Kasumi-1 (cell line): ENCODE results near the gene DCTD.

Experiments
- DNase-seq, 2 experiments: peaks; one replicate each; lab custom pipeline; 2025; lab: John Stamatoyannopoulos, UW

The DCTD gene

DNA sequence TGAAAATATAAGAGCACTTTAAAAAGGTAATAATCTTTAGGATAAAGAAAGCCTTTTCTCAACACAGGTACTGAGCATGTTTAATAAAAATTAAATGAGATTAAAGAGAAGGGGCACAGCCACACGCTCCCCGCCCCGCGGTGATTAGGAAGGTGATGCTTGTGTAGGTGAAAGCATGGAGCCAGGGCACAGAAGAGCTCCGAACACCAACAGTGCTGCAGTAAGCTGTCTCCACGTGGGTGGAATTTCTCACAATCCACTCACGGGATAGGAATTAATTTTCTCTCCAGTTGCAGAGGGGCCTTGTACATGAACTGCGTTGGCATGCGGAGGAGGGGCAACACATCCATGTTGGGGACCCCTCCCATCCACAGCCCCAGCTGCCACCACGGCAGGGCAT lies 27.0 kb downstream of the DCTD start:
- DNase-seq, result no peak

DNA sequence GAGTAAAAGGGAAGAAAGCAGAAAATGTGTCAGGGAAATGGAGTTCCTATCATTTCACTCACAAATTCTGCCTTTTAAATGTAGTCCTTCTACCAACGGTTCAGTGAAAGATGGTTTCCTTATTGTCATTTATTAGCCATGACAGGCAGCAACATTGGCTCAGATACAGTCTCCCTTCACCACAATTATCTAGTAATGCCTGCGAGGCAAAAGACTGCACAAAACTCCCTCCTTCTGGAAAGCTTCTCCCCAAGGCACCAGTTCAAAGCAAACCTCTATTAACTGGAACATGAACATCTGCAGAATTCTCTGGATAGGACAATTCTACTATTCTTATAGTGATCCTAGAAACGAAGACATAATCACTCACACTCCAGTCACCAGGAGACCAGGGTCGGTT lies 28.3 kb downstream of the DCTD start:
- no peak for DNase-seq

DNA sequence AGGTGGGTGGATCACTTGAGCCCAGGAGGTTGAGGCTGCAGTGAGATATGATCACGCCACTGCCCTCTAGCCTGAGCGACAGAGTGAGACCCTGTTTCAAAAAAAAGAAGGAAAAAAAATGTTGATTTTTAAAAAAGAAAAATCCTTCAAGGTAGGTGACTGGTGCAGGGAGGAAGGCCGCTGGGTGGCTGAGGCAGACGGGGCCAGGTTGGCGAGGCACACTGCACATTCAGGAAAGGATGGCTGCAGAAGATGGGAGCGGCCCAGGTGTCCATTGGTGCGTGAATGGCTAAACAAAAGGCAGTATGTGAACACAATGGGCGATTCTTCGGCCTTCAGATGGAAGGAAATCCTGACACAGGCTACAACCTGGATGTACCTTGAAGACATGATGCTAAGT lies 30.4 kb downstream of the DCTD start:
- no peak for DNase-seq

DNA sequence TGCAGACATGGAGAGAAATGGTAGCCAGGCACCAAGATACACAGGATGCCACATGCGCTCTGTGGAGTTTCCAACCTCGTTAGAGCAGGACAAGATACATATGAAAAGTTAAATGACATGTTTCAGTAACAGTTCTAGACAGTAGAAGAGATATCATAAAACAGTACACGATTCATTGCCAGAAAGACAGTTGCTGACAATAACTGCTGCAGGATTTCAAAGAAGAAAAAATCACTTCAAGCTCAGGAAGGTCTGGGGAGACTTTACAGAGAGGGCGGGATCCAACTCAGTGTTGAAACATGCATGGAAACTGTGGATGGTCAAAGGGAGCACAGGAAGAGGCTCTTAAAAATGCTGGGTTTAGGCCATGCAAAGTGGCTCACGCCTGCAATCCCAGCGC lies 31.0 kb downstream of the DCTD start:
- no peak for DNase-seq

DNA sequence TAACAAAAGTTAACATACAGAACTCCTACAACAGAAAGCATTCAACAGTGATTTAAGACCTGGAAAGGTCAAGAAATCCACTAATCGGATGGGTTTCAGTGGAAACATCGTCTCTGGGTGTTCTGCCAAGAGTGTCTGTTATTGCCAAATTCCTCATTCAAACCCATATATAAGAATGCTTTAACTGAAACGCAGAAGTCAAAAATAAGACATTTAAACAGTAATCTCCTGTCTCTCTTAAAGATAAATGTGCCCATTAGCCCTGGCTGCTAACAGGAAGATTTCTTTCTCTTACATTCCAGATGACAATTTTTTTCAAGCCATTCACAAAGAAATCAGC lies 31.5 kb downstream of the DCTD start:
- no peak for DNase-seq

DNA sequence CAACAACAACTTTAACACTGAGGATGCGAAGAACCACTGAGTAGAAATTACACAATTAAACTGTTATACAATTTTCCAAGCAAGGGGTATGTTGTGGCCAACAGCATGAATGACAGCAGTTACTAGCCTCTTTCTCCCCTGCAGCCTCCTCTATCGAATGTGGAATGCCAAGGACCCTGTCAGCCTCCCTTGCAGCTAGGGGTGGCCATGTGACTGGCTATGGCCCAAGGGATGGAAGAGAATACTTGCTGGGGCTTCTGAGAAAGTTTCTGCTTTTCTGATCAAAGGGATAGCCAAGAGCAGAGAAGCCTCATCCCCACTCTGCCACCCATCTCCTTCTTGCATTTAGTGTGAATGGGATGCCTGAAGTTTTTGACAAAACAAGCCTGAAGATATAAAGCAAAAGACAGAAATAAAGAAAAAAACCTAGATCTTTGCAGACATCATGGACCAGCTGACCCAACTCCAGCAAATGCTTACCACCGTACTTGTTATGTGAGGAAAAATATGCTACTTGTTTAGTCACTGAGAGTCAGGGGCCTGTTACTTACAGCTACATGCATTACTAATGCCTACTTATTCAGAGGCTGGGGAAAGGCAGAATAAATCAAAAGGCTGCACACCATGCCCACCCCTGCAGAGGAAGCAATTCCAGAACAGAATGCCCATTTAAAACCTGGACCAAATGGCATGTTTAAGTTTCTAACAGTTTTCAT lies 32.0 kb downstream of the DCTD start:
- no peak for DNase-seq

DNA sequence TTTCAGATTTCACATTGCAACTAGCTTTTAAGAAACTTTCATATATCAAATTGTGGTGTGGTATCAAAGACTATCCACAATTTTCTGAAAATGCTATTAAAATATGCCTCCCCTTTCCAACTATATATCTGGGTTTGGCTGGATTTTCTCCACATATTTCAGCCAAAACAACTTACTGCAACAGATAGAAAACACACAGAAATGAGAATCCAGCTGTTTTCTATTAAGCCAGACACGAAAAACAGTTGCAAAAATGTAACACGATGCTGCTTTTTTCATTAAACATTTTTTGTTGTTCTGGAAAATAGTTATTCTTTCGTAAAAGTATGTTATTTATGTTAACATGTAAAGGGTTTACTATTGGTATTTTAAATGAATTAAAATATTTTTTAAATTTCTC lies 33.1 kb downstream of the DCTD start:
- no peak for DNase-seq

DNA sequence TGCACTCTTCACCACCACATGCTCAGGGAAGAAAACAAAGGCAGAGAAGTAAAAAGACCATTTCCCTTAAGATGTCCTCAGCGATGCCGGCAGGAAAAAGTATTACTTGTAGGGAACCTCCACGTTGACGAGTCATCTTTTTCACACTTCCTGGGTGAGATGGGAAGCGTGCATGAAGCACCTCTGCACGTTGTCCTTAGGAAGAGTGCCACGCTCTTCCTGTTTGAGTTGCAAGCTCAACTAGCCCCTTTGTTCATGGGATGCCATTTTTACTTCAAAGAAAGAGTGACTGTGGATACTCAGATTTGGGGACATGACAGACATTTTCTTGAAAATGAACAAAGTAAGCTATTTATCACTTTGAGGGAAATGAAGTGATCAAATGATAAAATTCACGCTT lies 33.8 kb downstream of the DCTD start:
- DNase-seq, result no peak

DNA sequence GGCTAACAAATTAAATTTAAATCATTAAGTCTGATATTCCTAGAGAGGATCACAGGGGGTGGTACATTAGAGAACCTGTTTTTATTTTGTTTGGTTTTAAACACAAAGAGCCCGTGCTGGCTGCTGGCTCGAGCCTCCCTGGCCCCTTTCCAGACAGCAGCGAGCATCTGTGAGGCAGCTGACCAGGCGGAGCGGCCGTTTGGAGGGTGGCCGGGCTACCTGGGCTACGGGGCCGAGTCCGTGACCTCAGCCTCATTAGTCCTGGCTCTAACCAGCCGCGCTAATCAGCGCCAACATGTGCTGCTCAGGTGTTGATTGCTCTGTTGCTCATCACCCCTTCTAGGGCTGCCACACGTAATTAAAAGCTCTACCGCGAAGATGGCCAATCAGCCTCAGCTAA lies 35.3 kb downstream of the DCTD start:
- no peak for DNase-seq

DNA sequence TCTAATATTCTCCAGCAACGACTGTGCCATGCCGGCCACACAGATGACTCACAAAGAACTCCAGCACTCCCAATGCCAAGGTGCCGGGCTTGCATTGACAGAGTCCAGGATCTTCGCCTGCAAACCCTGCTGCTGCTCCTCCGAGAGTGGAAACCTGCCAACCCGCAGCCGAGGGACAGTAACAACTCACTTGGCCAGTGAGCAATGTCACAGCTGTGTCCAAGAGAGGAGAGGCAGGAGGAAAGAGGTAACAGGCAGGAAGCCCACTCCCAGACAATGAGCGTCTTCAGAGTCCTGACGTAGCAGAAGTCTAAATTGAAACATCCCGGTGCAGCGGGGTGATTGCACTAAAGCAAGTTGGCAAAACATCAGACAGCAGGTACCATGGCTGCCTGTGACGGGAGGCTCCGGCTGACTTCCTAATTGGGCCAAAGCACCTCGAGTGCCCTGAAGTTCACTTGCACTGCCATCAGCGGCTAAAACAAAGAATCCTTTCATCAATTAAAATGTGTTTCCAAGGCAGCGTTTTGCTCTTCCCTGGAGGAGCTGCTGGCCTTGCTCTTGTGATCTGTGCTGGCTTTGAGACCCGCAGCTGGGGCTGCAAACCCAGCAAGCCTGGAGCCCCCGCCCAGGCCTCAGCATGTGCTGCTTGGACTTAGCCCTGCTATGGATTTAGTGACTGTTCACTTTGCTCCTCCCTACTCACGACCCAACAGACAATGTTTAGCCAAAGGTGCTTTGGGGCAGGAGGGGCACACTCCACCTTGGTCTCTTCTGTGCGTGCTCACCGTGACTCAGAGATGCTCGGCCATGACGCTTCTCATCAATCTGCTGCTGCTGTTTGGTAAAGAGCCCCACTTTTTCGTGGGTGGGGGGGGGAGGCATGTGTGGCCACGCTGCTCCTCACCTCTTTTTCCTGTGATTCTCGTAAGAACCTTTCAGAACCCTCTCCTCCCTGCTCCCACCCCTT lies 36.5 kb downstream of the DCTD start:
- DNase-seq, result no peak

DNA sequence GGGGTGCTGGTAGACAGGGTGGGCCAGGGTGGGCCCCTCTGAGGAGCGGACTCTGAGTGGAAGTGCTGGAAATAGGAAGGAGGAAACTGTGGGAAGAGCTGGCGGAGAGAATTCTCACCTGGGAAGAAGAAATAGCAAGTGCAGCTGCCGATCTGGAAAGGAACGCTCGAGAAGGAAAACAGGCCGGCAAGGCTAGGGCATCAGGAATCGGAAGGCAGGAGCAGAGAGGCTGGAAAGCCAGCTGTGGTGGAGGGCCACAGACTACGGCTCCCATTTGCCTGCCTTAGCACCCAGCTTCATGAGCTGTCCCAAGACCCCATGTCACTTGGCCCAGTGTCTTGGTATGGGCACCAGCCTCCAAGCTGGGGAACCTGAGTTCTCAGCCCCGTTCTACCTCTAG lies 37.3 kb downstream of the DCTD start:
- DNase-seq, result no peak

DNA sequence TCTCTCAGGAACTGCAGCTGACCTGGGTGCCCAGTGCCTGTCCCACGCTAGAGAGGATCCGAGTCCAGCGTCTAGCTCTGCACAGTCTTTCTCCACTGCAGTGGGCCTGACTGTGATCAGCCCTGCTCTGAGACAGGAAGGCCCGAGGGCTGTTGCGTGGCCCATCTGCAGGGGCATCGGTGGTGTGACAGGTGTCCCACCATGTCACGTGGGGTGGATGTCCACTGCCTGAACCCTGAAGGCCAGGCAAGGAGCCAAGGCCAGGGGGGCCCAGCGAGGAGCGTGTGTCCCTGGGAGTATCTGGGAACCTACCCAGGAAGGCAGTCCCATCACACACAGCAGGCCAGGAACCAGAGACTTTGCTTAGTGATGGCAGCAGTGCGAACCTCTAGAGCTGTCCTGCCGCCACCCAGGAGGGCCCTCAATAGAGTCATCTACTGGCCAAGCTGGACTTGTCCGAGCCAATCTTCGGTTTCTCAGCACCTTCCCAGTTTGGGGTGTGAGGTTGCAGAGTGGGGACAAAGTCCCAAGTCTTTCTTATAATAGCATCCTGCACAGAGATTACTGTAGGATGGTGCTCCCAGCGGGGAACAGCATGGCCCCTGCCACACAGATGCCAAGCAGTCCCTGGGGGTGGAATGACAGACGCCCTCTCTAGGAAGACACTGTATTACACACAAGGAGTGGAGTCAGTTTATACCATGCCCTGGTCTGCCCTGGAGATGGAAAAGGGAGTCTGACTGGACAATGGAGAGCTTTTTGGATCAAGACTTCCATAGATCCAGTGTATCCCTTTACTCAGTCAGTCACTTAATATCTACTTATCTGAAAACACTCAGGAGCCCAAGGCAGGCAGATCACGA lies 38.3 kb downstream of the DCTD start:
- DNase-seq, result no peak

DNA sequence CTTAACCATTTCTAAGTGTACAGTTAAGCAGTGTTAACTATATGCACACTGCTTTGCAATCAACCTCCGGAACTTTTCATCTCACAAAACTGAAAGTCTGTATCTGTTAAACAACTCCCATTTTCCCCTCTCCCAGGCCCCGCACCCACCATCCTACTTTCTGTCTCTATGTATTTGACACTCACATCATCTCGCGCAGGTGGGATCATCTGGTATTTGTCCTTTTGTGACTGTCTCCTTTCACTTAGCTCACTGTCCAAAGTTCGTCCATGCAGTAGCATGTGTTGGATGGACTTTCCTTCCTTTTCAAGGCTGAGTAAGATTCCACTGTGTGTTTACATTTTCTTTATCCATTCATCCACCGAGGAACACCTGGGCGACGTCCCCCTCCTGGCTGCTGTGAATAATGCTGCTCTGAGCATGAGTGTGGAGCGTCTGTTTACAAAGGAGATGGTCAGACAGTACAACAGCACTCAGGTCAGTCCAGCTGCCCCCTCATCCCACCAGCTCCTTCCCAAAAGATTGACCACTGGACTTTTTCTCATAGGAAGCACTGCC lies 39.8 kb downstream of the DCTD start:
- DNase-seq, result no peak

DNA sequence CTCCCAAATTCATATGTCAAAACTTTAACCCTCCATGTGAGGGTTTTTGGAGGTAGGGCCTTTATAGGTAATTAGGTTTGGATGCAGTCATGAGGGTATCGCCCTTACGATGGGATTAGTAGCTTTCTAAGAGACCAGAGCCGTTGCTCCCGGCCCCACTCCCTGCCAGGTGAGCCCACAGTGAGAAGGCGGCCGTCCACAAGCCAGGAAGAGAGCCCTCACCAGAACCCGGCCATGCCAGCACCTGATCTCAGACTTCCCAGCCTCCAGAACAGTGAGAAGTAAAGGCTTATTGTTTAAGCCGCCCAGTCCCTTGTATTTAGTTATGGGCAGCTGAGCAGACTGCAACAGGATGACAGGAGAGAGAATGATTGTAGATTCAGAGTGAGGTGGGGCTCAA lies 40.8 kb downstream of the DCTD start:
- DNase-seq, result no peak

DNA sequence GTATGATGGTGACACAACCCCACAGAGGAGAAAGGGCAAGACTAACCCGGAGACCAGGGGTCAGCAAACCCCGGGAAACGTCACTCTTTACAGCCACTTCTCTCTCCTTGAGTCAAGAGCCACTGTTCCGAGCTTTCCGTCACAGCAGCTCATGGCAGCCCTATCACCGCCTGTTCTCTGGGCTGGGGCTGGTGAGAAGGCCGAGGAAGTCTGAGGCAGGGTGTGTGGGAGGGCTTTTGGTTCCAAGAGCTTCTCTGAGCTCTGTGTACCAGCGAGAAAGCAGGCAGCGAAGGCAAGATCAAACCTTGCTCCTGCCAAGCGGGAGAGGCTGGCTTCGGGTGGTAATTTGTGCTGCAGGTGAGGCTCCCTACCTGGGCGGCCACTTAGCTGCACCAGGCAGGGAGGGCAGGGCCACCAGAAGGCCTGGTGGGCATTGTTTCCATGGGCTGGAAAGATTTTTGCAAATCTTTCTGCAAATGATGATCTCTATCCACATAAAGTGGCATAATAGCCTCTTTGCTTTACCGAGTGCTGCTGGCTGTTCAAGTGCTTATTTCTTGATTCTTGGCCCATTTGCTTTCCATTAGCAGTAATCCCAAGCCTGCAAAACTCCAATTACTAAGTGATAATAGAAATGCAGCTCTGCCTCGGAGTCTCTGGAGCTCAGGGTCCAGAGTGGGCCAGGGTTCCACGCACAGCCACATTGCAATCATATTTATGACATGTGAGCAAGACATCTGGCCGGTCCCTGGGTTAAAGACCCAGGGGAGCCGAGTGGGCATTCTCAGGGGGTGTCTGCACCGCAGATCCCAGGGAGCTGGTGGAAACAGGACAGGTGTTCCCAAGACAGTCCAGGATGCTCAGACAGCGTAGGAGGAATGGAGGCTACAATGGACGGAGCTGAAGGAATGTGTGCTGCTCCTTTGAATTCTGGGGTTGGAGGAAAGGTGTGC lies 41.5 kb downstream of the DCTD start:
- no peak for DNase-seq

DNA sequence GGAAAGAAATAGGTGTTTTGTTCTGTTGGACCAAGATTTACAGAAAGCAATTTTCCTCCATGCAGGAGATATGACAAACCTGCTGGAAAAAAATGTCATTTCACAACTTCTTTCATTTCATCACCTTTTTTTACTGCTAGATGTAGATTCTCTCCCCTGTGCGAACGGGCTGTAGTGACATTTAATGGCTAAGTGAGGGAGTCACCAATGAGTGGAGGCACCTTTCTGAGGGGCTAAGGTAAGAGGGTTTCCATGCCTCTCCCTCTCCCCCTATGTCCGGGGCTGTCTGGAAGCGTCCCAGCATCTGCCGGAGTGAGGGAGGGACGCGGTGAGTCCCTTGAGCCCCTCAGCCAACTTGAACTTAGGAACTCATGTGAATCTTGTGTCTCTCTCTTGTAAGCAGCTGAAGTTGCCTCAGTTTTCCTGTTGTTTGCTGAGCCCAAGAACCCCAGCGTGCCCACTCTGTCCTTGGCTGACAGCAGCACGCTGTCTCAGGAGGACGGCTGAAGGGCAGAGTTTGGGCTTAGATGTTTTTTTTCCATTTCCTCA lies 42.3 kb downstream of the DCTD start:
- DNase-seq, result no peak

DNA sequence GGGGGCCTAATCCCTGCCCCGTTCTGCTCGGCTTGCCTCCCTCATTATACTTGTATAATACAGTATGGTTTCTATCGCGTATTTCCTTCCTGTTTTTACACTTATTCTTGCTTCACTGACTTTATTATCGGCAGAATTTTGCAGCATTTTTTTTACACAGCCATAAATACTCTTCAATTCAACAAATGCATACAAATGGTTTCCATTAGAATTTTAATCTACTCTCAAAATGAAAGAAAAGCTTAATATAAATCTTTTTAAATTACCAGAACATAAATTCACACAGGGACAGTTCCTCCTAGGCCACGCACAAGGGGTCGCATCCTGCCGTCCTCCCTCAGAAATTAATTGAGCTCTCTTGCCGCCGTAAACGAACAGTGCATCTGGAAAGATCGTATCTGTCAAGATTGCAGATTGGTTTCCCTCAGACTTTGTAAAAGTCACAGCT lies 42.9 kb downstream of the DCTD start:
- DNase-seq, result peak in 1 of 2 experiments; percentile 5

DNA sequence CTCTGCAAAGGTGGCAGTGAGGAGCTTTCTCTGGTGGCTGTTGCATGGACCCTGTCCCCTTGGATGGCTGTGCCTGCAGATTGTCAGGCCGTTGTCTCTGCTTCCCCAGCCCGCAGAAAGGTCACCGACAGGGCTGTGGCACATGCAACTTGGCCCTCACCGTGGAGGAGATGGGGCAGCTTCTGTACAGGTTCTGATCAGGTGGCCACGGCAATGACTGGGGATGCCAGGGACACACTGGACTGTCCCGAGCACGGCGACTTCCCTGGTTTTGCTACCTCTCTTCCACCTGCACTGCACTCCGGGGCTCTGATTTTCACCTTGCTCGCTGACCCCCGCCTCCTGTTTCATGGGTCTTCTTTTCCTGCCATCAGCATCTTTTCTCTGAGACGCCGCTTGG lies 43.5 kb downstream of the DCTD start:
- no peak for DNase-seq

DNA sequence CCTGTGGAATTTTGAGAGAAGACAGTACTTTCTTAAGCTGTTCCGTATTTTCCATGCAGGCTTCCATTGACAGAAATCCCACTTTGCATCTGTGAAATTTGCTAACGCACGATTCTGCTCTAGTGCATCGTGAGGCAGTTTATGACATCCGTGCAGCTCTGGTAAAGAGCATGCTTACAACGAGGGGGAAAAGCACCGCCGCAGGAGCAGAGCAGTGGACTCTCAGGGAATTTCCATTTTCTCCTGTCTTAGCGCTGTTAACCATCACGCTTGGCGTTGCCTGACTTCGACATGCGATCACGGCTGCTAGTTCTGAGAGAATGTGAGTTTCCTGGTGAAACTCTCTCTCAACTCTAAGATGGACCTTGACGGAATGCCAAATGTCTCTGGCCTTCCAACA lies 43.9 kb downstream of the DCTD start:
- no peak for DNase-seq

DNA sequence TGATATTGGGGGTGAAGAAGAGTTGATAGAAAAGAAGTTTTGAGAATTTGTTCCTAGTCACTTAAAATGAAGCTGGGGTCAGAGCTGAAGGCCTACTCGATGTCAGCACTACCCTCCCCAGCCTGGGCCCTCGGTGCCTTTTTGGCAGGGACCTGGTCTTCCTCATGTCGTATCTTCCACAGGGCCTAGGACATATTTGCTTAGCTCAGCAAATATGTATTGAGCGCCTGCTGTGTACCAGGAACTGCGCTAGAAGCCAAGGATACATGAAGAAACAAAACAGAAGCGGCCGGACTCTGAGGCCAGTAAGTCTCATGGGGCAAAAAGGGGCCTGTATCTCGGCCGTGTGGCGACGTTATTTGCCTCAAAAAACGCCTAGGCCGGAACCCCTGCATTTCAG lies 44.3 kb downstream of the DCTD start:
- DNase-seq, result no peak

DNA sequence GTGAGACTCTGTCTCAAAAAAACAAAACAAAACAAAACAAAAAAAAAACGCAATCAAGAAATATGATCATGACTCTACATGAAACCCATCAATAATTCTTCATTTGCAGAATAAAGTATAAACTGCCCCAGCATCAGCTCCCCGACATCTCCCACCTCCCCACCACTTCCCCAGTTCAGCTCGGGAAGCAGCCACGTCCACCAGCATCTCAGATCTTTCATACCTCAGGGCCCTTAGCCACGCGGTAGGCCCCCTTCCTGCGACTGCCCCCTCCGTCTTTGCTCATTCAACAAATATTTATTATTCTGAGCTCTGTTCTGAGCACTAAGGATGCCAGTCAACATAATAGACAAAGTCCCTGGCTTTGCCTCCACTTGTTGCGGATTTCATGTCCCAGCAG lies 45.6 kb downstream of the DCTD start:
- DNase-seq, result no peak
